SK-N-SH (cell line): Measurements from ENCODE around the gene ANKRD44. TPM values are rescaled to one million over a fixed set of nuclear protein-coding genes. Genes with fewer than 3 reads are reported as not detected.

ENCODE experiments used
- CTCF ChIA-PET: fragments of 300-600, 350-600 bp; formaldehyde crosslinking; extraction: SDS; loops from one replicate; lab custom pipeline; 2021; lab: Yijun Ruan, JAX
- POLR2A ChIA-PET: fragments of 350-600 bp; sonication (Branson Sonifier 250); formaldehyde crosslinking; extraction: SDS; loops from one replicate; lab custom pipeline; 2020; ENCODE audit warnings: antibody characterized with exemption, inconsistent platforms; lab: Yijun Ruan, JAX
- DNase-seq: peaks from one replicate; pipeline ENCODE4 v3.0.0; 2012
- H2AFZ ChIP-seq: fragments of 200-600 bp; sonication (generic); 2 replicates; pipeline ENCODE4 v1.8.1; 2016; ENCODE audit warnings: antibody characterized with exemption, mild to moderate bottlenecking, low read depth
- H3F3A ChIP-seq: fragments of 200-600 bp; sonication (generic); replicated peaks from 2 replicates; pipeline ENCODE3; 2016; ENCODE audit warnings: antibody characterized with exemption, mild to moderate bottlenecking; ENCODE audit not compliant: insufficient read depth
- H3K27ac ChIP-seq, 2 experiments: fragments of 200-500 bp in 1 of 2; fragments of 200-600 bp in 1 of 2; sonication (Bioruptor generic) in 1 of 2; sonication (generic), shearing (Covaris generic) in 1 of 2; 2 replicates each; pipeline versions ENCODE4 v1.5.1 to v1.6.1; 2014 to 2016; ENCODE audit warnings: low read depth in 2 of 2, inconsistent platforms in 1 of 2, low read length in 1 of 2, mild to moderate bottlenecking in 1 of 2, mixed read lengths in 1 of 2
- H3K27me3 ChIP-seq: fragments of 200-600 bp; sonication (generic), shearing (Covaris generic); 2 replicates; pipeline ENCODE4 v1.6.1; 2016; ENCODE audit warnings: mixed run types; ENCODE audit not compliant: insufficient read depth
- H3K36me3 ChIP-seq, 2 experiments: fragments of 200-500 bp in 1 of 2; fragments of 200-600 bp in 1 of 2; sonication (Bioruptor generic) in 1 of 2; sonication (generic) in 1 of 2; replicated peaks in 1 of 2; 2 replicates each; pipeline versions ENCODE3 to v1.5.1; 2014 to 2016; ENCODE audit warnings: low read length in 1 of 2, mild to moderate bottlenecking in 1 of 2; ENCODE audit not compliant: insufficient read depth in 2 of 2, control insufficient read depth in 1 of 2
- H3K4me1 ChIP-seq, 2 experiments: fragments of 200-500 bp in 1 of 2; fragments of 200-600 bp in 1 of 2; sonication (Bioruptor generic) in 1 of 2; sonication (generic), shearing (Covaris generic) in 1 of 2; 2 replicates each; pipeline versions ENCODE4 v1.5.1 to v1.6.1; 2014 to 2016; ENCODE audit warnings: low read depth in 1 of 2, low read length in 1 of 2, mixed run types in 1 of 2; ENCODE audit not compliant: insufficient read depth in 2 of 2, control insufficient read depth in 1 of 2
- H3K4me2 ChIP-seq: fragments of 200-600 bp; sonication (generic), shearing (Covaris generic); 2 replicates; pipeline ENCODE4 v1.6.1; 2017; ENCODE audit warnings: mixed run types
- H3K4me3 ChIP-seq, 2 experiments: fragments of 200-500 bp in 1 of 2; fragments of 200-600 bp in 1 of 2; sonication (Bioruptor generic) in 1 of 2; sonication (generic), shearing (Covaris generic) in 1 of 2; 2 replicates each; pipeline versions ENCODE4 v1.5.1 to v1.8.1; 2014 to 2016; ENCODE audit warnings: low read depth in 2 of 2, inconsistent platforms in 1 of 2, low read length in 1 of 2, mild to moderate bottlenecking in 1 of 2, mixed read lengths in 1 of 2, moderate library complexity in 1 of 2
- H3K79me2 ChIP-seq: fragments of 200-600 bp; sonication (generic); 2 replicates; pipeline ENCODE4 v1.8.1; 2017; ENCODE audit warnings: mild to moderate bottlenecking; ENCODE audit not compliant: insufficient read depth
- H3K9ac ChIP-seq: fragments of 200-600 bp; sonication (generic); 2 replicates; pipeline ENCODE4 v1.6.1; 2017; ENCODE audit warnings: mixed run types
- H3K9me2 ChIP-seq: fragments of 200-600 bp; sonication (generic); 2 replicates; pipeline ENCODE4 v1.6.1; 2017; ENCODE audit warnings: mixed run types
- H3K9me3 ChIP-seq: fragments of 200-600 bp; sonication (generic); 2 replicates; pipeline ENCODE4 v1.6.1; 2017; ENCODE audit warnings: mixed run types, mild to moderate bottlenecking, moderate library complexity
- H4K20me1 ChIP-seq: fragments of 200-600 bp; sonication (generic); 2 replicates; pipeline ENCODE4 v1.6.1; 2017; ENCODE audit warnings: mild to moderate bottlenecking, mixed run types; ENCODE audit not compliant: insufficient read depth
- CHD2 ChIP-seq: fragments of 150-350 bp; IDR thresholded peaks from 2 replicates; pipeline ENCODE4 v1.6.1; 2018; ENCODE audit warnings: low read length; ENCODE audit not compliant: partially characterized antibody
- EP300 ChIP-seq, 2 experiments: IDR thresholded peaks; 2 replicates each; pipeline versions ENCODE4 v1.4.0 to v1.6.1; 2012; ENCODE audit warnings: borderline replicate concordance in 1 of 2, low read depth in 1 of 2, low read length in 1 of 2
- FOSL2 ChIP-seq: IDR thresholded peaks from 2 replicates; pipeline ENCODE4 v1.4.0; 2012; ENCODE audit warnings: low read depth, mild to moderate bottlenecking, moderate library complexity, borderline replicate concordance
- FOXJ3 ChIP-seq: sonication (generic); formaldehyde crosslinking; IDR thresholded peaks from 2 replicates; pipeline ENCODE4 v1.5.1; 2020; ENCODE audit warnings: mild to moderate bottlenecking, missing genetic modification reagents
- GABPA ChIP-seq: IDR thresholded peaks from 2 replicates; pipeline ENCODE4 v1.4.0; 2012; ENCODE audit warnings: low read depth, mild to moderate bottlenecking
- MXI1 ChIP-seq: IDR thresholded peaks from 2 replicates; pipeline ENCODE4 v1.6.1; 2012; ENCODE audit warnings: mild to moderate bottlenecking, low read depth, low read length, improper control_type of control experiment
- NFIC ChIP-seq: IDR thresholded peaks from 2 replicates; pipeline ENCODE4 v1.4.0; 2012; ENCODE audit warnings: borderline replicate concordance
- RAD21 ChIP-seq: IDR thresholded peaks from 2 replicates; pipeline ENCODE4 v1.6.1; 2012; ENCODE audit warnings: mild to moderate bottlenecking, low read length
- RCOR1 ChIP-seq: fragments of 150-350 bp; IDR thresholded peaks from 2 replicates; pipeline ENCODE4 v1.6.1; 2017; ENCODE audit warnings: antibody characterized with exemption, low read length
- REST ChIP-seq: IDR thresholded peaks from 2 replicates; pipeline ENCODE4 v1.6.1; 2012; ENCODE audit warnings: mild to moderate bottlenecking, low read depth, low read length, moderate library complexity
- RFX5 ChIP-seq: IDR thresholded peaks from 2 replicates; pipeline ENCODE4 v1.6.1; 2012; ENCODE audit warnings: mild to moderate bottlenecking, improper control_type of control experiment, low read length
- RXRA ChIP-seq: IDR thresholded peaks from 2 replicates; pipeline ENCODE4 v1.4.0; 2012; ENCODE audit warnings: low read depth, mild to moderate bottlenecking, borderline replicate concordance
- USF2 ChIP-seq: fragments of 150-350 bp; IDR thresholded peaks from 2 replicates; pipeline ENCODE4 v1.6.1; 2017; ENCODE audit warnings: antibody characterized with exemption, low read length, low read depth, borderline replicate concordance
- ZBTB33 ChIP-seq: IDR thresholded peaks from 2 replicates; pipeline ENCODE4 v1.4.0; 2012; ENCODE audit warnings: low read depth, borderline replicate concordance
- WGBS: methylation state at CpG from one replicate; pipeline ENCODE4 v1.1.6; 2017; ENCODE audit warnings: low lambda C conversion rate; 5-methylcytosine and 5-hydroxymethylcytosine counted together
- polyA plus RNA-seq, 3 experiments: library from polyadenylated mRNA; depleted of rRNA; stranded (reverse); fragments of >200 nt; gene quantifications; 2 replicates each; pipeline ENCODE4 v1.2.3, GENCODE V29; 2012

ANKRD44 gene
- polyA plus RNA-seq, 1 of the 3 experiments (the other 2 are of a cell fraction), result 12.5 TPM

- Histone ChIP-seq H2AFZ (no peak overlapping the region), H3K27me3 (no peaks in the 10 kb centered on the region), H3K4me1 (peaks cover 7 to 20% of the 10 kb centered on the region in 2 experiments; a peak in 3 of 4 replicates), H3K79me2 (no peaks in the 10 kb centered on the region), H3K4me3 (no peak overlapping the region), H3K27ac (no peak overlapping the region), H4K20me1 (no peaks in the 10 kb centered on the region), H3K9me2 (no peaks in the 10 kb centered on the region), H3F3A (peaks cover 17% of the 10 kb centered on the region), H3K9ac (no peak overlapping the region), H3K4me2 (no peak overlapping the region), H3K9me3 (no peaks in the 10 kb centered on the region), H3K36me3 (no peaks in the 10 kb centered on the region)
- TF ChIP-seq ZBTB33, result no peak
- TF ChIP-seq CHD2, result no peak
- no peak for TF ChIP-seq MXI1
- TF ChIP-seq NFIC, result no peak
- TF ChIP-seq USF2, result no peak
- TF ChIP-seq RAD21, result no peak
- TF ChIP-seq RXRA, result no peak
- no peak for TF ChIP-seq RCOR1
- TF ChIP-seq EP300 (IDR thresholded peaks at IDR 0.05; ENCODE audit: borderline replicate concordance in 1 of 2, low read depth in 1 of 2, low read length in 1 of 2), result no peak
- no peak for TF ChIP-seq FOSL2
- TF ChIP-seq GABPA, result no peak
- no peak for TF ChIP-seq FOXJ3 (CRISPR knock-in tag)
- TF ChIP-seq RFX5, result no peak
- ChIA-PET POLR2A (no interaction called here), CTCF (no interaction called here)
- no peak for DNase-seq
- 96% methylated on average over 30 of the region's 39 CpGs for WGBS
These were observed 146.3 kb downstream of the ANKRD44 start for GRCh38 chr2:197164141-197164754.

DNA sequence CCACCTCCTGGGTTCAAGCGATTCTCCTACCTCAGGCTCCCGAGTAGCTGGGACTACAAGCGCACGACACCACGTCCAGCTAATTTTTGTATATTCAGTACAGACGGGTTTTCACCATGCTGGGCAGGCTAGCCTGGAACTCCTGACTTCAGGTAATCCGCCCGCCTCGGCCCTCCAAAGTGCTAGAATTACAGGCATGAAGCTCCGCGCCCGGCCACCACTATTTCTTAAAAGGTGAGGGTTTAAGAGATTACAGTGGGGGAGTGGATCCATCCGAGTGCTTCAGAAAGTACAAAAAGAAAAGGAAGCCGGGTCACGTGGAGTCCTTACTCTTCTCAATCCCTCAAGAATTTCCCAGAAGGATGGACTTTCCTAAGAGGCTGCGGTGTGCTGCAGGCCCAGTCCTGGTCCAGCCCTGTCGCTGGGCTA lies 146.9 kb downstream of the ANKRD44 start:
- Histone ChIP-seq H3K9me3 (no peaks in the 10 kb centered on the region), H3K4me2 (no peak overlapping the region), H3K27ac (no peak overlapping the region), H2AFZ (no peak overlapping the region), H3K9ac (no peak overlapping the region), H3K79me2 (no peaks in the 10 kb centered on the region), H4K20me1 (no peaks in the 10 kb centered on the region), H3F3A (peaks cover 22% of the 10 kb centered on the region), H3K4me1 (peaks cover 12 to 24% of the 10 kb centered on the region in 2 experiments; a peak in 3 of 4 replicates), H3K27me3 (no peaks in the 10 kb centered on the region), H3K4me3 (no peak overlapping the region), H3K9me2 (no peaks in the 10 kb centered on the region), H3K36me3 (no peaks in the 10 kb centered on the region)
- ChIA-PET POLR2A (no interaction called here), CTCF (no interaction called here)
- WGBS, result 97% methylated on average over 16 of the region's 17 CpGs
- TF ChIP-seq FOXJ3 (CRISPR knock-in tag), result no peak
- no peak for TF ChIP-seq RFX5
- no peak for TF ChIP-seq REST
- DNase-seq, result no peak
